HFFc6 (cell line): ENCODE measurements around the gene TRIM52. TPM values are rescaled to one million over a fixed set of nuclear protein-coding genes. Genes with fewer than 3 reads are reported as not detected.
"Not testable (repeated sequence)": the region's sequence is repeated elsewhere in the genome, so short reads cannot be mapped to it uniquely, and the experiment has no call there.

ENCODE experiments used
- DNase-seq: peaks from one replicate; pipeline ENCODE4 v3.0.0-alpha.2; 2018
- H3K27ac Mint-ChIP-seq: 2 replicates; pipeline ENCODE4 v1.8.0; 2020; ENCODE audit warnings: mild to moderate bottlenecking, mixed read lengths
- H3K27me3 Mint-ChIP-seq: 2 replicates; pipeline ENCODE4 v1.8.0; 2021; ENCODE audit warnings: mild to moderate bottlenecking, moderate library complexity, mixed read lengths; ENCODE audit not compliant: insufficient read depth
- H3K36me3 Mint-ChIP-seq: 2 replicates; pipeline ENCODE4 v1.8.0; 2021; ENCODE audit warnings: low read depth, mixed read lengths
- H3K4me1 Mint-ChIP-seq: 2 replicates; pipeline ENCODE4 v1.8.0; 2020; ENCODE audit warnings: low read depth, mixed read lengths
- H3K4me3 Mint-ChIP-seq: 2 replicates; pipeline ENCODE4 v1.8.0; 2020; ENCODE audit warnings: mild to moderate bottlenecking, moderate library complexity, mixed read lengths
- H3K9me3 Mint-ChIP-seq: 2 replicates; pipeline ENCODE4 v1.8.0; 2020; ENCODE audit warnings: mild to moderate bottlenecking, mixed read lengths
- CTCF ChIP-seq: fragments of 200-600 bp; sonication (generic); IDR thresholded peaks from 2 replicates; pipeline ENCODE4 v1.5.0; 2021; ENCODE audit warnings: antibody characterized with exemption, mild to moderate bottlenecking
- total RNA-seq, 6 experiments: library from RNA; stranded (reverse); fragmentation: NEBNext Ultra II Directional; extraction: Animal tissue kit (Norgen Biotek cat#: 25700); gene quantifications; 2 replicates in 1 of 6; 3 replicates in 5 of 6; pipeline ENCODE4 v1.2.3, GENCODE V29; 2021

The TRIM52 gene
- total RNA-seq, 6 experiments from 2014 or later: 5.2 to 6.9 (median 5.6) TPM

- Mint-ChIP-seq H3K27ac (no peak overlapping the region), H3K9me3 (no peaks in the 10 kb centered on the region; the same call in 1 of the 2 replicates), H3K27me3 (peaks cover 22% of the 10 kb centered on the region), H3K4me3 (no peak overlapping the region), H3K4me1 (peaks cover 40% of the 10 kb centered on the region), H3K36me3 (no peaks in the 10 kb centered on the region; the same call in 1 of the 2 replicates)
- no peak for DNase-seq
- TF ChIP-seq CTCF: no peak
Observed at GRCh38 chr5:181219262-181220177, 41.4 kb downstream of the TRIM52 start.

GRCh38 chr5:181218795-181219124 lies 42.2 kb downstream of the TRIM52 start:
- H3K27me3 Mint-ChIP-seq: peaks cover 22% of the 10 kb centered on the region
- no peak for DNase-seq
- H3K36me3 Mint-ChIP-seq: no peaks in the 10 kb centered on the region
- H3K9me3 Mint-ChIP-seq: no peaks in the 10 kb centered on the region; the same call in 1 of the 2 replicates
- peaks cover 32% of the 10 kb centered on the region for H3K4me1 Mint-ChIP-seq
- peak overlapping the region; percentile 86 for H3K4me3 Mint-ChIP-seq
- no peak for TF ChIP-seq CTCF
- H3K27ac Mint-ChIP-seq: peak overlapping the region; percentile 83; the same call in 1 of the 2 replicates

- Mint-ChIP-seq H3K27ac (peak overlapping the region; percentile 83), H3K4me3 (peak overlapping the region; percentile 86), H3K4me1 (peaks cover 27% of the 10 kb centered on the region), H3K9me3 (no peaks in the 10 kb centered on the region; the same call in 1 of the 2 replicates), H3K36me3 (no peaks in the 10 kb centered on the region), H3K27me3 (peaks cover 28% of the 10 kb centered on the region)
- DNase-seq: no peak
- no peak; the same call in 1 of the 2 replicates for TF ChIP-seq CTCF
Observed at GRCh38 chr5:181217803-181218062, 43.2 kb downstream of the TRIM52 start.

GRCh38 chr5:181217111-181217802 lies 43.7 kb downstream of the TRIM52 start:
- Mint-ChIP-seq H3K4me3 (peak overlapping the region; percentile 86), H3K36me3 (no peaks in the 10 kb centered on the region), H3K27me3 (peaks cover 24% of the 10 kb centered on the region), H3K4me1 (peaks cover 24% of the 10 kb centered on the region), H3K9me3 (no peaks in the 10 kb centered on the region; the same call in 1 of the 2 replicates), H3K27ac (peak overlapping the region; percentile 83)
- no peak for TF ChIP-seq CTCF
- peak; percentile 63 for DNase-seq

- no peaks in the 10 kb centered on the region for H3K36me3 Mint-ChIP-seq
- H3K9me3 Mint-ChIP-seq: no peaks in the 10 kb centered on the region
- TF ChIP-seq CTCF: no peak
- DNase-seq: no peak
- H3K27me3 Mint-ChIP-seq: peaks cover 19% of the 10 kb centered on the region
- H3K4me1 Mint-ChIP-seq: peaks cover 20% of the 10 kb centered on the region
- H3K4me3 Mint-ChIP-seq: peak overlapping the region; percentile 86
- H3K27ac Mint-ChIP-seq: peak overlapping the region; percentile 68
Observed at GRCh38 chr5:181215997-181216989, 44.6 kb downstream of the TRIM52 start.

- not testable (repeated sequence) for H3K27ac Mint-ChIP-seq, H3K9me3 Mint-ChIP-seq, H3K36me3 Mint-ChIP-seq, H3K4me3 Mint-ChIP-seq, DNase-seq
- Mint-ChIP-seq H3K27me3 (peaks cover 19% of the 10 kb centered on the region), H3K4me1 (peaks cover 16% of the 10 kb centered on the region)
Observed at GRCh38 chr5:181214249-181214648, 46.7 kb downstream of the TRIM52 start.
